ENCODE measurements around the gene FLT4.

Gene FLT4

DNA sequence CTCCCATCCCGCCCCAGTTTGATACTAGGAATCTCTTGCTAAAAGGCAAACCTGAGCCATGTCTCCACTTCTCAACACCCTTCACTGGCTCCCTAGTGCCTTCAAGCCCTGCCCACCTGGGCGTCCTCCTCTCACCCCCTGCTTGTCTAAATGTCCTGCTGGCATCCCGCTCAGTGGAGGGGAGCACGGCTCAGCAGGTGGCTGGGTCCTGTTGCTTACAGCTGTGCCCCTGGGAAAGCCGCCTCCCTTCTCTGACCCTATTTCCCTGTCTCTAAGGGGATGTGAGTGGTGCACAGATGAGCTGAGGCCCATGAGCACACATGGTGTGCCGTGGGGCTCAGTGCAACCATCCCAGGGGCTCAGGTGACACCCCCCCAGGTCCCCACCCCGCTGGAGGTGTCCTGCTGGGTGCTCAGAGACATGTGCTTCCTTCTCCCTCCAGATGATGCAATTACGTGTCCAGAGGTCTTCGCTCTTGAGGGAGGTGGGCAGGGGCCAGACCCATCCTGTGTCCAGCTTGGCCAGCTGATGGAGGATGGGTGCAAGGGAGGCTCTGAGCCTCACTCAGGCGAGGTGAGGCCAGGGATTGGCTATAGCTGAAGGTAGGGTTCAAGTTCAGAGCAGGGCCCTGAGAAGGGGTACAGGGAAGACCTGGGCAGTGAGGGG, 24.1 kb downstream of the FLT4 start:
- DNase-seq, result no peak

DNA sequence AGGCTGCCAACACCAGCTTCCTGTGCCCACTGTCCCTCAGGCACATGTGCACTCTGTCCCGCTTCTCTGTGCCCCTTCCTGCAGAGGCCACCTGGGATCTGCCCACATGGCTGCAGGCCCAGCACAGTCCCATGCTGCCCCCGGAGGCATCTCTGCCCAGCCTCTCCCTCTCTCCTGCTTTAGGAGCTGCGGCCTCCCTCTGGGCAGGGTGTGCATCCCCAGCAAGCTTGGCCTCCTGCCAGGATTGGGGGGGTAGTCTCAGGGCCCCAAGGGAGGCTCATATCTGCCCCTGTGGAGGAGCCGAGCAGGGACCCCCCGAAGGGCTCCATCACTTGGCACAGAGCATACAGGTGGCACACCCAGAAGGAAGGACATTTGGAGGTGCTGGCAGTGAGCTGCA, 24.8 kb downstream of the FLT4 start:
- no peak for DNase-seq

DNA sequence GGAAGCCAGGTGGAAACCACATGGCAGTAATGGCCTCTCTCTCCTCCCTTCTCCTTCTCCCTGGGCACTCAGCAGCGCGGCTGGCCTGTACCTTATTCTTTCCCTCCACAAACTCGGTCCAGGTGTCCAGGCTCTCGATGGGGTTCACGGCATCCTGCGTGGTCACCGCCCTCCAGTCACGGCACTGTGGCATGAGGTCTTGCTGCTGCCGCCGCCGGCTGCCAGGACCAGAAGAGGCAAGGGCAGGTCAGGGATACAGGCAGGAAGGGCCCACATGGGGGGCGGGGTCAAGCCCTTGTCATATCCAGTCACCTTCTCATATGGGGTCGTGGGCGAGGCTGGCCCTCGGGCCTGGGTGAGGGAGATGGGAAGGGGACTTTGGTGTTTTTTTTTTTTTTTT, 25.6 kb downstream of the FLT4 start:
- DNase-seq, result no peak

- no peak for DNase-seq
Observed at GRCh38 chr5:180623411-180623834, 26.0 kb downstream of the FLT4 start.

DNA sequence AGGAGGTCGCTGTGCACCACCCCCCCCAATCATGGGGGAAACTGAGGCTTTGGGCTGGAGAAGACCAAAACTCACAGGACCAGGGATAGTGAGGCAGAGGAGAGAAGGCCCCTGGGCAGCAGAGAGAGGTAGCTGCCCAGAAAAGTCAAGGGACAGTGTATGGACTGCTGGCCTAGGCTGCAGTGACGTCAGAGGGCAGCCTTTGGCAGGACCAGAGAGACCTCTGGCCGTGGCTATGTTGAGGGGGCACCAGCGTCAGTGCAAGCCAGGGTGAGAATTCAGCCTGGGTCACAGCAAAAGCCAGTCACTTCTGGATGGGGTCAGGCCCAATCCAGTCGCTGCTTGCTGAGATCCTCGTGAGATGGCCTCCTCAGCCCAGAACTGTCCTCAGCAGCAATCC, 26.5 kb downstream of the FLT4 start:
- DNase-seq, result no peak

- no peak for DNase-seq
Observed at GRCh38 chr5:180621311-180621710, 28.1 kb downstream of the FLT4 start.

DNA sequence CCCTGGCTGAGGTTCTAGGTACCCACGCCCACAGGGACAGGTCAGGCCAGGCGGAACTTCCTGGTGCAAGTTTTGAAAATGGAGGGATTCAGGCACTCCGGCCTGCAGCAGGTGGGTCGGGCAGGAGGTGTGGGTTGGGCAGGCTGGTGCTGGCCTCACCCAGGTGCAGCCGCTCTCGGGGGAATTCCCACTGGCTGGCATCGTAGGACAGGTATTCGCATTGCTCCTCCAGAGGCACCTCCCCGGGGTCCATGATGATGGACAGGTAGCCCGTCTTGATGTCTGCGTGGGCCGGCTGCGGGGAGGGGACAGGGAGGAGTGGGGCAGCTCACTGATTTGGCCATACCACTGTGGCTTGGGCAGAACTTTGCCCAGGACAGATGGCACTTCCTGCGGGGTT, 29.4 kb downstream of the FLT4 start:
- DNase-seq, result no peak

DNA sequence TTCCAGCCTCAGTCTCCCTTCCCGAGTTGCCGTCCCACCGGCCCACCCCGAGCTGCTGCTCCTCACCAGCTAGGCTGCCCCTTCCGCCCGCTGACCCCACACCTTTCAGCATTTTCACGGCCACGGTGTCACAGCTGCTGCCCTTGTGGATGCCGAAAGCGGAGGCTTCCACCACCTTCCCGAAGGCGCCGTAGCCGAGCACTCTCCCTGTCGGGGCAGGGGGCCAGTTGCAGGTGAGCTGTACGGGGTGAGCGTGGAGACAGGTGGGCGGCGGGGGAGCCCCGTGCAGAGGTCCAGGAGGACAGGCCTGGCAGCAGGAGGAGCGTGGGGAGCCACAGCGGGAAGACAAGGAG, 29.9 kb downstream of the FLT4 start:
- no peak for DNase-seq

- peak; percentile 24 to 68 (median 38) for DNase-seq
Observed at GRCh38 chr5:180618829-180619562, 30.4 kb downstream of the FLT4 start.

- no peak for DNase-seq
Observed at GRCh38 chr5:180618487-180618828, 30.9 kb downstream of the FLT4 start.

- DNase-seq, result no peak
Observed at GRCh38 chr5:180613814-180614188, 35.6 kb downstream of the FLT4 start.

DNA sequence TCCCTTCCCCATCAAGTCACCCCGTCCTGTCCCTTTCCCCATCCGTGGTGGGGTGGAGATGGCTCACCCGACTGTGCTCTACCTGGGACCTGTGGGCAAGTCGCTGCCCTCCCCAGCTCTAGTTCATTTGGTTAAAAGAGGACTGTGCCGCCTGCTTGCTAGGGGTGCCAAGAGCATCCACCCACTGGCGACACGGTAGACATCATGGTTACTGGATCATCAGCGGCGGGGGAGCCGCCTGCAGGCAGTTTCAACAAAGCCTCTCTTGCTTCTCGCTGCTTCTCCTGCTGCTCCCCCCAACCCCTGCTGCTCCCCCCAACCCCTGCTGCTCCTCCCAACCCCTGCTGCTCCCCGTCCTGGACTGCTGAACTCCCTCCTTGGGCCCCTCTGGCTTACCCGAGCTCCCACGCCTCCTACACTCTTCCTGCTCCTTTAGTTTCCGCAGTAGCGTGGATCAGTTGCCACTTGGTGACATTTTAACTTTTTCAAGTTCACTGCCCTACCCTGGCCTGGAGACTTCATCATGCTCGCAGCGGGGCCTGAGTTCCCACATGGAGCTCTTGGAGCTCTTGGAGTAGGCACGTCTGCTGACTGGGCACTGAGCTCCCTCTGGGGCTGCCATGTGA, 36.1 kb downstream of the FLT4 start:
- DNase-seq, result no peak

GRCh38 chr5:180612683-180613082, 36.7 kb downstream of the FLT4 start:
- DNase-seq, result no peak

GRCh38 chr5:180611140-180611850, 38.1 kb downstream of the FLT4 start:
- no peak for DNase-seq

- no peak for DNase-seq
Observed at GRCh38 chr5:180609817-180610550, 39.4 kb downstream of the FLT4 start.

- DNase-seq, result no peak
Observed at GRCh38 chr5:180609386-180609785, 40.0 kb downstream of the FLT4 start.

- no peak for DNase-seq
Observed at GRCh38 chr5:180608572-180609310, 40.7 kb downstream of the FLT4 start.

DNA sequence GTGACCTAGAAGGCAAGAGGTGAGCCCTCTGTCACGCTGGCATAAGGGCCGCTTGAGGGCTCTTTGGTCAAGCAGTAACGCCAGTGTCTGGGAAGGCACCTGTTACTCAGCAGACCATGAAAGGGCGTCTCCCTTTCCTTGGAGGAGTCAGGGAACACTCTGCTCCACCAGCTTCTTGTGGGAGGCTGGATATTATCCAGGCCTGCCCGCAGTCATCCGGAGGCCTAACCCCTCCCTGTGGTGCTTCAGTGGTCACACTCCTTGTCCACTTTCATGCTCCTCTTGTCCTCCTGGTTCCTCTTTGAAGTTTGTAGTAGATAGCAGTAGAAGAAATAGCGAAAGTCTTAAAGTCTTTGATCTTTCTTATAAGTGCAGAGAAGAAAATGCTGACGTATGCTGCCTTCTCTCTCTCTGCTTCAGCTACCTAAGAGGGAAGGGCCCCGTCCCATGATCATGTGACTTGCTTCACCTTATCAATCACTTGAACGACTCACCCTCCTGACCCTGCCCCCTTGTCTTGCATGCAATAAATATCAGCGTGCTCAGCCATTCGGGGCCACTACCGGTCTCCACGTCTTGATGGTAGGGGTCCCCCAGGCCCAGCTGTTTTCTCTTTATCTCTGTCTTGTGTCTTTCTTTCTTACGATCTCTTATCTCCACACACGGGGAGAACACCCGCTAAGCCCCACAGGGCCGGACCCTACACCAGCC, 41.4 kb downstream of the FLT4 start:
- DNase-seq, result no peak

GRCh38 chr5:180606215-180606785, 43.1 kb downstream of the FLT4 start:
- DNase-seq, result no peak

DNA sequence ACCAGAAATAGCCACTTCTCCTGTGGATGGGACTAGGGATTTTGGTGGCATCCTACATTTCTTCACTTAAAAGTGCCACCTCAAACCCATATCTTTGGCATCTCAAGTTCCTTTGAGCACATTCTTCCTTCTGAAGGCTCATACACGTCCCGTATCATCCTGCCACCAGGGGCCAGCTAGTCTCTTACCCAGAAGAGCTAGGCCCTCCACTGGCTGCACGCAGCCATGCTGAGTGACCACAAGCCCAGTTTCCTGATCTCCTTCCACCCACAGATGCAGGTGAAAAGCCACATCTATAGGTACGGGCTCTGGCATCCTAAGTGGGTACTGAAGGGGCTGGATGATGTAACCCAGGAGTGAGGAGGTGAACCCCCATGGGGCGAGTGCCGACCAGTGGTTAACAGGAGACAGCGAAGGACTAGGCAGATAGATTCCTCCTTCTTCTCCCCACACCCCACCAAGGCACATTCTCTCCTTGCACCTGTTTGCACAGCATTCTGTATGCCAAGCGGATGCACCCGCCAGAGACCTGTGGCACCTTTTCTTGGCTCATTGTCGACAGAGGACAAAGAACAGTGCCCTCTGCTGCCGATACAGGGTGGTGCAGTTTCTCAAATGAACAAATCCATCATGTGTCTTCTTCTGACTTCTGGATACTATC, 43.7 kb downstream of the FLT4 start:
- peak; percentile 50 to 72 (median 65) for DNase-seq

- no peak for DNase-seq
Observed at GRCh38 chr5:180604271-180604670, 45.1 kb downstream of the FLT4 start.
